Measurements from ENCODE around the gene ELP4.

Gene ELP4

GRCh38 chr11:31509429-31510345, at the start of gene ELP4, which contains the start of gene IMMP1L:
ELP4 (plus strand) TSS chr11:31509767; CDS start chr11:31509785, 18 bp downstream.
IMMP1L (minus strand) TSS chr11:31509622; CDS start chr11:31463276, 46,346 bp downstream.
- peak within 1 kb of the TSS; percentile 8 for H3K27ac ChIP-seq (ENCODE audit: low read length)

GRCh38 chr11:31464436-31464835, 45.1 kb upstream of the ELP4 start:
- Histone ChIP-seq H3K9ac (ENCODE audit: low read depth, low read length) (no peak overlapping the region), H3K27me3 (ENCODE audit: insufficient read depth, low read length) (no peaks in the 10 kb centered on the region), H3K27ac (ENCODE audit: low read length) (no peak overlapping the region), H3K36me3 (ENCODE audit: insufficient read depth, low read depth, low read length) (peaks cover 6% of the 10 kb centered on the region), H3K4me1 (ENCODE audit: insufficient read depth, low read length) (no peaks in the 10 kb centered on the region; the same call in 1 of the 2 replicates), H3K4me3 (ENCODE audit: low read length) (no peak overlapping the region), H3K9me3 (ENCODE audit: insufficient read depth, low read depth, low read length) (peaks cover 16% of the 10 kb centered on the region; the same call in 1 of the 2 replicates)

More at GRCh38 chr11:31509429-31510345, at the start of gene ELP4, which contains the start of gene IMMP1L:
- Histone ChIP-seq H3K4me3 (ENCODE audit: low read length) (peak within 1 kb of the TSS; percentile 93), H3K9me3 (ENCODE audit: insufficient read depth, low read depth, low read length) (no peaks in the 10 kb centered on the region), H3K9ac (ENCODE audit: low read depth, low read length) (peak within 1 kb of the TSS; percentile 90), H3K4me1 (ENCODE audit: insufficient read depth, low read length) (peaks cover 15% of the 10 kb centered on the region; the same call in 1 of the 2 replicates), H3K27me3 (ENCODE audit: insufficient read depth, low read length) (no peaks in the 10 kb centered on the region), H3K36me3 (ENCODE audit: insufficient read depth, low read depth, low read length) (peaks cover 4% of the 10 kb centered on the region; the same call in 1 of the 2 replicates)

- Histone ChIP-seq H3K9me3 (ENCODE audit: insufficient read depth, low read depth, low read length) (no peaks in the 10 kb centered on the region), H3K4me3 (ENCODE audit: low read length) (no peak overlapping the region), H3K9ac (ENCODE audit: low read depth, low read length) (no peak overlapping the region), H3K4me1 (ENCODE audit: insufficient read depth, low read length) (no peaks in the 10 kb centered on the region; the same call in 1 of the 2 replicates), H3K27me3 (ENCODE audit: insufficient read depth, low read length) (no peaks in the 10 kb centered on the region), H3K36me3 (ENCODE audit: insufficient read depth, low read depth, low read length) (no peaks in the 10 kb centered on the region), H3K27ac (ENCODE audit: low read length) (no peak overlapping the region)
Observed at GRCh38 chr11:31474083-31474482, 35.5 kb upstream of the ELP4 start.

GRCh38 chr11:31477528-31478222, 31.9 kb upstream of the ELP4 start:
- Histone ChIP-seq H3K9ac (ENCODE audit: low read depth, low read length) (no peak overlapping the region), H3K4me1 (ENCODE audit: insufficient read depth, low read length) (no peaks in the 10 kb centered on the region), H3K4me3 (ENCODE audit: low read length) (no peak overlapping the region), H3K27me3 (ENCODE audit: insufficient read depth, low read length) (no peaks in the 10 kb centered on the region), H3K36me3 (ENCODE audit: insufficient read depth, low read depth, low read length) (no peaks in the 10 kb centered on the region), H3K9me3 (ENCODE audit: insufficient read depth, low read depth, low read length) (no peaks in the 10 kb centered on the region), H3K27ac (ENCODE audit: low read length) (no peak overlapping the region)

- H3K27me3 ChIP-seq (ENCODE audit: insufficient read depth, low read length), result no peaks in the 10 kb centered on the region
- H3K36me3 ChIP-seq (ENCODE audit: insufficient read depth, low read depth, low read length), result no peaks in the 10 kb centered on the region
- H3K4me1 ChIP-seq (ENCODE audit: insufficient read depth, low read length), result no peaks in the 10 kb centered on the region
- no peak overlapping the region for H3K9ac ChIP-seq (ENCODE audit: low read depth, low read length)
- no peak overlapping the region for H3K27ac ChIP-seq (ENCODE audit: low read length)
- no peaks in the 10 kb centered on the region for H3K9me3 ChIP-seq (ENCODE audit: insufficient read depth, low read depth, low read length)
- H3K4me3 ChIP-seq (ENCODE audit: low read length), result no peak overlapping the region
Observed at GRCh38 chr11:31478223-31478590, 31.4 kb upstream of the ELP4 start.

GRCh38 chr11:31479066-31479465, 30.5 kb upstream of the ELP4 start:
- H3K27ac ChIP-seq (ENCODE audit: low read length), result no peak overlapping the region

GRCh38 chr11:31480930-31481329, 28.6 kb upstream of the ELP4 start:
- no peak overlapping the region for H3K4me3 ChIP-seq (ENCODE audit: low read length)
- peaks cover 17% of the 10 kb centered on the region; the same call in 1 of the 2 replicates for H3K4me1 ChIP-seq (ENCODE audit: insufficient read depth, low read length)
- no peak overlapping the region for H3K27ac ChIP-seq (ENCODE audit: low read length)
- H3K36me3 ChIP-seq (ENCODE audit: insufficient read depth, low read depth, low read length), result no peaks in the 10 kb centered on the region
- no peaks in the 10 kb centered on the region for H3K9me3 ChIP-seq (ENCODE audit: insufficient read depth, low read depth, low read length)
- H3K9ac ChIP-seq (ENCODE audit: low read depth, low read length), result no peak overlapping the region
- H3K27me3 ChIP-seq (ENCODE audit: insufficient read depth, low read length), result no peaks in the 10 kb centered on the region

More at GRCh38 chr11:31479066-31479465, 30.5 kb upstream of the ELP4 start:
- Histone ChIP-seq H3K9me3 (ENCODE audit: insufficient read depth, low read depth, low read length) (no peaks in the 10 kb centered on the region), H3K27me3 (ENCODE audit: insufficient read depth, low read length) (no peaks in the 10 kb centered on the region), H3K4me3 (ENCODE audit: low read length) (no peak overlapping the region), H3K36me3 (ENCODE audit: insufficient read depth, low read depth, low read length) (no peaks in the 10 kb centered on the region), H3K4me1 (ENCODE audit: insufficient read depth, low read length) (peaks cover under 1% of the 10 kb centered on the region; the same call in 1 of the 2 replicates), H3K9ac (ENCODE audit: low read depth, low read length) (no peak overlapping the region)

GRCh38 chr11:31484497-31484896, 25.1 kb upstream of the ELP4 start:
- peaks cover 19% of the 10 kb centered on the region; the same call in 1 of the 2 replicates for H3K4me1 ChIP-seq (ENCODE audit: insufficient read depth, low read length)
- no peak overlapping the region for H3K4me3 ChIP-seq (ENCODE audit: low read length)
- H3K36me3 ChIP-seq (ENCODE audit: insufficient read depth, low read depth, low read length), result no peaks in the 10 kb centered on the region
- H3K9me3 ChIP-seq (ENCODE audit: insufficient read depth, low read depth, low read length), result no peaks in the 10 kb centered on the region
- H3K27ac ChIP-seq (ENCODE audit: low read length), result no peak overlapping the region
- H3K27me3 ChIP-seq (ENCODE audit: insufficient read depth, low read length), result no peaks in the 10 kb centered on the region
- no peak overlapping the region for H3K9ac ChIP-seq (ENCODE audit: low read depth, low read length)

GRCh38 chr11:31487848-31488247, 21.7 kb upstream of the ELP4 start:
- Histone ChIP-seq H3K27me3 (ENCODE audit: insufficient read depth, low read length) (no peaks in the 10 kb centered on the region), H3K36me3 (ENCODE audit: insufficient read depth, low read depth, low read length) (no peaks in the 10 kb centered on the region), H3K4me1 (ENCODE audit: insufficient read depth, low read length) (peaks cover 26% of the 10 kb centered on the region; the same call in 1 of the 2 replicates), H3K4me3 (ENCODE audit: low read length) (no peak overlapping the region), H3K27ac (ENCODE audit: low read length) (no peak overlapping the region), H3K9ac (ENCODE audit: low read depth, low read length) (no peak overlapping the region), H3K9me3 (ENCODE audit: insufficient read depth, low read depth, low read length) (no peaks in the 10 kb centered on the region)

GRCh38 chr11:31492320-31492913, 17.1 kb upstream of the ELP4 start:
- Histone ChIP-seq H3K36me3 (ENCODE audit: insufficient read depth, low read depth, low read length) (peaks cover 7% of the 10 kb centered on the region; the same call in 1 of the 2 replicates), H3K27me3 (ENCODE audit: insufficient read depth, low read length) (no peaks in the 10 kb centered on the region), H3K9ac (ENCODE audit: low read depth, low read length) (no peak overlapping the region), H3K4me3 (ENCODE audit: low read length) (no peak overlapping the region), H3K27ac (ENCODE audit: low read length) (no peak overlapping the region), H3K4me1 (ENCODE audit: insufficient read depth, low read length) (peaks cover 7% of the 10 kb centered on the region; the same call in 1 of the 2 replicates), H3K9me3 (ENCODE audit: insufficient read depth, low read depth, low read length) (peaks cover 7% of the 10 kb centered on the region; the same call in 1 of the 2 replicates)

GRCh38 chr11:31493235-31493634, 16.3 kb upstream of the ELP4 start:
- no peak overlapping the region for H3K9ac ChIP-seq (ENCODE audit: low read depth, low read length)
- H3K4me1 ChIP-seq (ENCODE audit: insufficient read depth, low read length), result peaks cover 7% of the 10 kb centered on the region; the same call in 1 of the 2 replicates
- H3K27me3 ChIP-seq (ENCODE audit: insufficient read depth, low read length), result no peaks in the 10 kb centered on the region
- H3K4me3 ChIP-seq (ENCODE audit: low read length), result no peak overlapping the region
- H3K27ac ChIP-seq (ENCODE audit: low read length), result no peak overlapping the region
- H3K36me3 ChIP-seq (ENCODE audit: insufficient read depth, low read depth, low read length), result peaks cover 7% of the 10 kb centered on the region; the same call in 1 of the 2 replicates
- H3K9me3 ChIP-seq (ENCODE audit: insufficient read depth, low read depth, low read length), result peaks cover 7% of the 10 kb centered on the region; the same call in 1 of the 2 replicates
